Neural crest cell (in vitro differentiated cells): ENCODE measurements around the gene COL20A1. TPM values are rescaled to one million over a fixed set of nuclear protein-coding genes. Genes with fewer than 3 reads are reported as not detected.
"Not testable (repeated sequence)": the region's sequence is repeated elsewhere in the genome, so short reads cannot be mapped to it uniquely, and the experiment has no call there.

Experiments
- DNase-seq: peaks from one replicate; pipeline ENCODE4 v3.0.0; 2021; ENCODE audit warnings: low read depth, mixed read lengths, low spot score
- H3K27ac Mint-ChIP-seq: one replicate; pipeline ENCODE4 v1.8.0; 2021; ENCODE audit warnings: mild to moderate bottlenecking, mixed read lengths; ENCODE audit not compliant: unreplicated experiment
- H3K27me3 Mint-ChIP-seq: 2 replicates; pipeline ENCODE4 v1.8.0; 2021; ENCODE audit warnings: low read depth, mild to moderate bottlenecking, mixed read lengths
- H3K36me3 Mint-ChIP-seq: 2 replicates; pipeline ENCODE4 v1.8.0; 2021; ENCODE audit warnings: low read depth, mild to moderate bottlenecking, mixed read lengths
- H3K4me1 Mint-ChIP-seq: 2 replicates; pipeline ENCODE4 v1.8.0; 2021; ENCODE audit warnings: mixed read lengths
- H3K4me3 Mint-ChIP-seq: one replicate; pipeline ENCODE4 v1.8.0; 2021; ENCODE audit warnings: mild to moderate bottlenecking, mixed read lengths
- H3K9me3 Mint-ChIP-seq: 2 replicates; pipeline ENCODE4 v1.8.0; 2021; ENCODE audit warnings: mixed read lengths
- CTCF ChIP-seq: fragments of 200-600 bp; sonication (generic); conservative IDR thresholded peaks from 2 replicates; pipeline ENCODE4 v1.5.0; 2021; ENCODE audit warnings: antibody characterized with exemption, mild to moderate bottlenecking
- total RNA-seq: library from RNA; stranded (reverse); gene quantifications from 2 replicates; pipeline ENCODE4 v1.2.1, GENCODE V29; 2021

COL20A1 gene
- total RNA-seq, 1 donor from 2014 or later = 10.2 TPM

GRCh38 chr20:63305393-63305792 is 12.4 kb downstream of the COL20A1 start:
- TF ChIP-seq CTCF = no peak
- Mint-ChIP-seq H3K4me1 (peaks cover 5% of the 10 kb centered on the region), H3K9me3 (no peaks in the 10 kb centered on the region), H3K27me3 (peaks cover 9% of the 10 kb centered on the region), H3K27ac (no peak overlapping the region), H3K4me3 (no peak overlapping the region), H3K36me3 (no peaks in the 10 kb centered on the region)
- no peak for DNase-seq

DNA sequence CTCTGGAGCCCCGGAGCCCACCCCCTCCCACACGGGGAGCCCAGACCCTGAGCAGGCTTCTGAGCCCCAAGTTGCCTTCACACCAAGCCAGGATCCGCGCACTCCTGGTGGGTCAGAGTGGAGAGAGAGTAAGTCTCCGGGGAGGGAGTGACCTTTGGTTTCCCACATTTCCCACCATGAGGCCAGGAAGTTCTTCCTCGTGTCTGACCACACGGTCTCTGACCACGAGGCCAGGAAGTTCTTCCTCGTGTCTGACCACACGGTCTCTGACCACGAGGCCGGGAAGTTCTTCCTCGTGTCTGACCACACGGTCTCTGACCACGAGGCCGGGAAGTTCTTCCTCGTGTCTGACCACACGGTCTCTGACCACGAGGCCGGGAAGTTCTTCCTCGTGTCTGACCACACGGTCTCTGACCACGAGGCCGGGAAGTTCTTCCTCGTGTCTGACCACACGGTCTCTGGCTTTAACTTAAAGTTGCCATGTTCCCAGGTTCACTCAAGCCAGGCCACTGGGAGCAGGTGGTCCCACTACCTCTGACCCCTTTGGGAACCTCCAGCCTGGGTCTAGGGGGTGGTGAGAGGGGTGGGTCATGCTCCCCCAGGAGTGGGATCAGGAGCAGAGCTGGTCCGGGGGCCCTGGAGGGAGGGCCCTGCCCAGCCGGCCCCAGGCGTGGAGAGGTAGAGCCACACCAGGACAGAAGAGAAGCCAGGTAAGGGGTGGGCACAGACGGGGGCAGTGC is 13.1 kb downstream of the COL20A1 start:
- H3K27me3 Mint-ChIP-seq, H3K4me3 Mint-ChIP-seq, H3K27ac Mint-ChIP-seq, H3K36me3 Mint-ChIP-seq, H3K4me1 Mint-ChIP-seq, DNase-seq, H3K9me3 Mint-ChIP-seq: not testable (repeated sequence)

- Mint-ChIP-seq H3K4me3 (no peak overlapping the region), H3K9me3 (no peaks in the 10 kb centered on the region), H3K27me3 (peaks cover 5% of the 10 kb centered on the region), H3K36me3 (no peaks in the 10 kb centered on the region), H3K4me1 (peaks cover 9% of the 10 kb centered on the region), H3K27ac (no peak overlapping the region)
- DNase-seq = no peak
- TF ChIP-seq CTCF = no peak
Measured at GRCh38 chr20:63306673-63307537, 13.9 kb downstream of the COL20A1 start.

DNA sequence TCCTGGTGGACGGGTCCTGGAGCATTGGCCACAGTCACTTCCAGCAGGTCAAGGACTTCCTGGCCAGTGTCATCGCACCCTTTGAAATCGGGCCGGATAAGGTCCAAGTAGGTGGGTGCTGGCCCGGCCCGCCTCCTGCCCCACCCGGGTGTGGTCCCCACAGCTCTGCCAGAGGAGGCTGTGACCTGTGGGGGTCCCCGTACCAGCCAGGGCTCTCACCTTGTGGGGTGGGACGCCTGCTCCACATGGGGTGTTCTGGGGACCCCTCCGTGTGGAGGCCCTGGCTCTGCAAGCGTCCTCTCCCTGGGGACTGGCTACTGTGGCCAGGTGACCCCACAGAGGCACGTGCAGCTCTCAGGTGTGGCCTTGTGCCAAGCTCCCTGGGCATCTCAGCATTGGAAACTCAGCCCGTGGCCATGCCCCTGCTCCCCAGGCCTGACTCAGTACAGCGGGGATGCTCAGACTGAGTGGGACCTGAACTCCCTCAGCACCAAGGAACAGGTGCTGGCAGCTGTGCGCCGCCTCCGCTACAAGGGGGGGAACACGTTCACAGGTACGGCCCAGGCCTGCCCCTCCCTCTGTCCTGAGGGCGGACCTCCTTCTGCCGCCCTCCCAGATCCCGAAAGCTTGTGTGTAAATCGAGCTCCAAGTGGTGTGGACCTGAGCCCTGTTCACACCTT is 14.7 kb downstream of the COL20A1 start:
- no peaks in the 10 kb centered on the region for H3K36me3 Mint-ChIP-seq
- H3K4me1 Mint-ChIP-seq = peaks cover 9% of the 10 kb centered on the region
- H3K9me3 Mint-ChIP-seq = no peaks in the 10 kb centered on the region
- no peak for DNase-seq
- TF ChIP-seq CTCF = no peak
- no peak overlapping the region for H3K27ac Mint-ChIP-seq
- peaks cover 5% of the 10 kb centered on the region for H3K27me3 Mint-ChIP-seq
- H3K4me3 Mint-ChIP-seq = no peak overlapping the region

DNA sequence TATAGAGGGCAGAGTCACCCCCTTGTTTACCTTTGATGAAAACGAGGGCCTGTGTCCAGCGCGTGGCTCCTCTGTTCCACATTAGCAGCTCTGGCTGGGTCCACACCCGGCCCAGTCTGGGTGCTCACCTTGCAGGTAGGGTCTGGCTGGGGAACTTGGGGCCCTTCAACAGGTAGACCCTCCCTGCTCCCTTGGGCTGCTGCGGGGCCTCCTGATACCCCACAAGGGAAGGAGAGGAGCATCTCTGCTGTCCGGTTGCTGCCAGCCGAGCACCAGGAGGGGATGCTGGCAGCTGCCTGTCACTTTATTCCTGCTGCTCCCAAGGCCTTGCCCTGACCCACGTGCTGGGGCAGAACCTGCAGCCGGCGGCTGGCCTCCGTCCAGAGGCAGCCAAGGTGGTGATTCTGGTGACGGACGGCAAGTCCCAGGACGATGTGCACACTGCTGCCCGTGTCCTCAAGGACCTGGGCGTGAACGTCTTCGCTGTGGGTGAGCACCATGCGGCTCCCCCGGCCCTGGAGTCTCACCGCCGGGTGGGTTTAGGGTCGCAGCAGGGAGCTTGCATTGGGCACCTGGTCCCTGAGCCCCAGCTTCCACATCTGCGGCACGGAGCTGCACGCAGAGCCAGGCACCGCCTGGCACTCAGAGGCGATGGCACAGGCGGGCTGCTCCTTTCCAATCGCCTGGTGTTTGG is 15.4 kb downstream of the COL20A1 start:
- TF ChIP-seq CTCF = no peak
- Mint-ChIP-seq H3K4me1 (peaks cover 9% of the 10 kb centered on the region), H3K36me3 (no peaks in the 10 kb centered on the region), H3K27me3 (peaks cover 3% of the 10 kb centered on the region), H3K4me3 (no peak overlapping the region), H3K9me3 (no peaks in the 10 kb centered on the region), H3K27ac (no peak overlapping the region)
- no peak for DNase-seq
